Stimulated activated CD8-positive, alpha-beta memory T cell treated with anti-CD3 and anti-CD28 coated beads, Interleukin-12 subunit alpha, Interleukin-12 subunit beta, amount 100 ng/mL, for 24 hours (primary cell): ENCODE results near the gene OR2AP1.
"Not testable (repeated sequence)": the region's sequence is repeated elsewhere in the genome, so short reads cannot be mapped to it uniquely, and the experiment has no call there.

Experiments used
- DNase-seq: peaks from one replicate; pipeline ENCODE4 v3.0.0-alpha.2; 2020; ENCODE audit errors: extremely low read depth

The OR2AP1 gene

GRCh38 chr12:55572168-55572567, at the start of gene OR2AP1:
TSS of gene OR2AP1 (plus strand) at chr12:55572468. CDS start at chr12:55574415, 1,947 bp downstream.
- no peak for DNase-seq

- DNase-seq, result not testable (repeated sequence)
Observed at GRCh38 chr12:55548235-55548634, 24.0 kb upstream of the OR2AP1 start.

GRCh38 chr12:55548756-55549155, 23.5 kb upstream of the OR2AP1 start:
- no peak for DNase-seq

- DNase-seq, result no peak
Observed at GRCh38 chr12:55549302-55549701, 23.0 kb upstream of the OR2AP1 start, which contains the start of gene OR6C4. TSS of gene OR6C4 (plus strand) at chr12:55549602. CDS start at chr12:55551227, 1,625 bp downstream.

- no peak for DNase-seq
Observed at GRCh38 chr12:55554296-55554695, 18.0 kb upstream of the OR2AP1 start.

GRCh38 chr12:55570060-55570459, 2.2 kb upstream of the OR2AP1 start:
- not testable (repeated sequence) for DNase-seq

- DNase-seq, result not testable (repeated sequence)
Observed at GRCh38 chr12:55570689-55571088, 1.6 kb upstream of the OR2AP1 start.

- no peak for DNase-seq
Observed at GRCh38 chr12:55582066-55582465, 9.8 kb downstream of the OR2AP1 start.

- DNase-seq, result no peak
Observed at GRCh38 chr12:55585817-55586216, 13.5 kb downstream of the OR2AP1 start.

- not testable (repeated sequence) for DNase-seq
Observed at GRCh38 chr12:55590152-55590551, 17.9 kb downstream of the OR2AP1 start.

- DNase-seq, result no peak
Observed at GRCh38 chr12:55607821-55608594, 35.7 kb downstream of the OR2AP1 start.

- no peak for DNase-seq
Observed at GRCh38 chr12:55610598-55610997, 38.3 kb downstream of the OR2AP1 start.

GRCh38 chr12:55612646-55613045, 40.4 kb downstream of the OR2AP1 start:
- no peak for DNase-seq

GRCh38 chr12:55614764-55615163, 42.5 kb downstream of the OR2AP1 start:
- DNase-seq, result no peak

GRCh38 chr12:55619354-55620138, 47.3 kb downstream of the OR2AP1 start:
- no peak for DNase-seq

GRCh38 chr12:55624056-55624455, 51.8 kb downstream of the OR2AP1 start:
- DNase-seq, result no peak
